Mesendoderm (in vitro differentiated cells): Measurements from ENCODE around the gene STX11.
"Not testable (repeated sequence)": the region's sequence is repeated elsewhere in the genome, so short reads cannot be mapped to it uniquely, and the experiment has no call there.

Experiments used
- DNase-seq: peaks from one replicate; pipeline ENCODE4 v3.0.0; 2013
- H2AK5ac ChIP-seq: 2 replicates; pipeline ENCODE4 v1.6.1; 2013; ENCODE audit warnings: low read length, inconsistent platforms
- H2BK120ac ChIP-seq: 2 replicates; pipeline ENCODE4 v1.6.1; 2013; ENCODE audit warnings: low read depth, mild to moderate bottlenecking, low read length, moderate library complexity, mixed read lengths
- H2BK15ac ChIP-seq: replicated peaks from 2 replicates; pipeline ENCODE4 v1.6.1; 2013; ENCODE audit warnings: low read depth, mild to moderate bottlenecking, moderate library complexity
- H2BK5ac ChIP-seq: 2 replicates; pipeline ENCODE4 v1.6.1; 2013; ENCODE audit warnings: low read length, inconsistent platforms
- H3K18ac ChIP-seq: 2 replicates; pipeline ENCODE4 v1.6.1; 2013; ENCODE audit warnings: mild to moderate bottlenecking, low read length, mixed read lengths
- H3K23ac ChIP-seq: one replicate; pipeline ENCODE4 v1.6.1; 2013; ENCODE audit warnings: low read length
- H3K27ac ChIP-seq: 2 replicates; pipeline ENCODE4 v1.5.1; 2013; ENCODE audit warnings: low read depth, mild to moderate bottlenecking, inconsistent platforms, low read length, moderate library complexity
- H3K27me3 ChIP-seq: 2 replicates; pipeline ENCODE4 v1.6.1; 2013; ENCODE audit warnings: low read length, control low read depth, mild to moderate bottlenecking, inconsistent platforms; ENCODE audit not compliant: insufficient read depth, poor library complexity
- H3K36me3 ChIP-seq: 2 replicates; pipeline ENCODE4 v1.6.1; 2013; ENCODE audit warnings: low read length, inconsistent platforms; ENCODE audit not compliant: control insufficient read depth, insufficient read depth
- H3K4ac ChIP-seq: one replicate; pipeline ENCODE4 v1.6.1; 2013; ENCODE audit warnings: low read depth, mild to moderate bottlenecking, low read length, moderate library complexity
- H3K4me1 ChIP-seq: 2 replicates; pipeline ENCODE4 v1.6.1; 2013; ENCODE audit warnings: low read depth, low read length, inconsistent platforms; ENCODE audit not compliant: control insufficient read depth
- H3K4me2 ChIP-seq: 2 replicates; pipeline ENCODE4 v1.6.1; 2013; ENCODE audit warnings: low read length
- H3K4me3 ChIP-seq: 2 replicates; pipeline ENCODE4 v1.5.1; 2013; ENCODE audit warnings: mild to moderate bottlenecking, low read length
- H3K56ac ChIP-seq: one replicate; pipeline ENCODE4 v1.6.1; 2013; ENCODE audit warnings: low read length
- H3K79me1 ChIP-seq: 2 replicates; pipeline ENCODE4 v1.6.1; 2013; ENCODE audit warnings: low read length, inconsistent platforms
- H3K79me2 ChIP-seq: 2 replicates; pipeline ENCODE4 v1.6.1; 2013; ENCODE audit warnings: mild to moderate bottlenecking, low read length; ENCODE audit not compliant: control insufficient read depth, insufficient read depth
- H3K9ac ChIP-seq: 2 replicates; pipeline ENCODE4 v1.6.1; 2013; ENCODE audit warnings: low read length, inconsistent platforms
- H4K5ac ChIP-seq: one replicate; pipeline ENCODE4 v1.6.1; 2013; ENCODE audit warnings: low read length
- H4K8ac ChIP-seq: one replicate; pipeline ENCODE4 v1.6.1; 2013; ENCODE audit warnings: low read depth, mild to moderate bottlenecking, control low read depth, low read length, moderate library complexity
- WGBS: extraction: QIAGEN DNeasy Blood & Tissue Kit; methylation state at CpG from one replicate; pipeline ENCODE4 v1.1.7; 2013; ENCODE audit warnings: low lambda C conversion rate, missing lambda C conversion rate; ENCODE audit not compliant: insufficient coverage; ENCODE audit errors: extremely low coverage; 5-methylcytosine and 5-hydroxymethylcytosine counted together

STX11 gene

GRCh38 chr6:144123836-144124235, 26.5 kb upstream of the STX11 start:
- Histone ChIP-seq H4K8ac (no peak overlapping the region), H3K27ac (no peak overlapping the region)
- WGBS: no CpG with 5 or more reads among the region's 2 CpGs

DNA sequence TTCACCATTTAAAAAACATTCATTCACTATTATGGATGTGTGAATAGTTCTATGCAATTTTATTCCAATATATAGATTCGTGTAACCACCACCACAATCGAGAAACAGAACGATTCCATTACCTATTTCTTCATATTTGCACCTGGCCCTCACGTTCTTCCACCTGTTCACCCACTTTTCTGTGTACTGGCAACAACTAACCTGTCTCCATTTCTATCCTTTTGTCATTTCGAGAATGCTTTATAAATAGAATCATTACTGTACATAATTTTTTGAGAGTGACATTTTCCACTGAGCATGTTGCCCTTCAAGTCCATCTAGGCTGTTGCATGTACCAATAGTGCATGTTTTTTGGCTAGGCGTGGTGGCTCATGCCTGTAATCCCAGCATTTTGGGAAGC, 23.2 kb upstream of the STX11 start:
- Histone ChIP-seq H3K4me2 (no peak overlapping the region), H2BK15ac (no peak overlapping the region), H3K4me3 (no peak overlapping the region), H3K27ac (no peak overlapping the region), H2BK120ac (no peak overlapping the region), H3K56ac (no peak overlapping the region), H3K9ac (no peak overlapping the region), H2AK5ac (no peak overlapping the region), H3K79me1 (no peaks in the 10 kb centered on the region), H4K8ac (no peak overlapping the region), H3K4ac (no peak overlapping the region), H3K4me1 (no peaks in the 10 kb centered on the region), H3K18ac (no peak overlapping the region), H3K27me3 (no peaks in the 10 kb centered on the region), H3K23ac (no peak overlapping the region), H3K36me3 (no peaks in the 10 kb centered on the region), H2BK5ac (no peak overlapping the region), H3K79me2 (no peaks in the 10 kb centered on the region), H4K5ac (no peak overlapping the region)
- DNase-seq: no peak
- WGBS: no CpG with 5 or more reads among the region's 6 CpGs

More at GRCh38 chr6:144123836-144124235, 26.5 kb upstream of the STX11 start:
- Histone ChIP-seq H3K27me3 (no peaks in the 10 kb centered on the region), H3K23ac (no peak overlapping the region), H3K36me3 (no peaks in the 10 kb centered on the region), H3K4ac (no peak overlapping the region), H2BK15ac (no peak overlapping the region), H2BK5ac (no peak overlapping the region), H2AK5ac (no peak overlapping the region), H3K4me2 (no peak overlapping the region), H3K56ac (no peak overlapping the region), H3K4me3 (no peak overlapping the region), H3K79me1 (no peaks in the 10 kb centered on the region), H3K18ac (no peak overlapping the region), H3K9ac (no peak overlapping the region), H2BK120ac (no peak overlapping the region), H3K4me1 (no peaks in the 10 kb centered on the region), H4K5ac (no peak overlapping the region), H3K79me2 (no peaks in the 10 kb centered on the region)
- DNase-seq: no peak

GRCh38 chr6:144129469-144129868, 20.8 kb upstream of the STX11 start:
- WGBS: no CpG with 5 or more reads among the region's 6 CpGs

DNA sequence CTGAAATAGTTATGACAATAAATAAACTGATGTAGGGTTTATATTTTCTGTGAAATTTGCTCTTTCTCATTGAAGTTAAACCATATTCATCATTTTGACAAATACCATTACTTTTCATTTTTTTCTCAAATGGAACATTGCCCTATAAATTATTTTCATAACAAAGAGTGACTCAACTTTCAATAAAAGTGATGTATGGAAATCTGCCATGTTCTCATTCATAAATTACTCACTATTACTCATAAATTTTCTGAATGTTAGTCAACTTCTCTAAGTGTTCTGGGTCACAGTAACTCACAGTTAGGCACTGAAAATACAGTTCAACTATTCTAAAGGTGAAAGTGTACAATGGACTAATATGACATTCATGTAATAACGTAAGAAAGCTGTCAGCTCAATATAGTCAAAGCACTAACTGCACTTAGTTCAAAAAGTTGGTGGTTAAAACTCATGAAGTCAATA, 19.0 kb upstream of the STX11 start:
- Histone ChIP-seq H3K79me1 (no peaks in the 10 kb centered on the region), H4K5ac (no peak overlapping the region), H3K4me3 (no peak overlapping the region), H3K4me2 (no peak overlapping the region), H3K56ac (no peak overlapping the region), H3K27ac (no peak overlapping the region), H2BK15ac (no peak overlapping the region), H4K8ac (no peak overlapping the region), H2BK5ac (no peak overlapping the region), H3K36me3 (no peaks in the 10 kb centered on the region), H3K4ac (no peak overlapping the region), H2BK120ac (no peak overlapping the region), H2AK5ac (no peak overlapping the region), H3K27me3 (no peaks in the 10 kb centered on the region), H3K4me1 (no peaks in the 10 kb centered on the region), H3K18ac (no peak overlapping the region), H3K9ac (no peak overlapping the region), H3K23ac (no peak overlapping the region), H3K79me2 (no peaks in the 10 kb centered on the region)
- WGBS: no CpG with 5 or more reads among the region's 1 CpG
- no peak for DNase-seq

More at GRCh38 chr6:144129469-144129868, 20.8 kb upstream of the STX11 start:
- Histone ChIP-seq H3K4me2 (no peak overlapping the region), H3K4me3 (no peak overlapping the region), H3K79me2 (no peaks in the 10 kb centered on the region), H3K27ac (no peak overlapping the region), H4K8ac (no peak overlapping the region), H2AK5ac (no peak overlapping the region), H3K9ac (no peak overlapping the region), H3K56ac (no peak overlapping the region), H2BK120ac (no peak overlapping the region), H3K36me3 (no peaks in the 10 kb centered on the region), H3K4ac (no peak overlapping the region), H2BK15ac (no peak overlapping the region), H3K23ac (peak overlapping the region; percentile 6), H3K18ac (no peak overlapping the region), H2BK5ac (no peak overlapping the region), H4K5ac (no peak overlapping the region), H3K79me1 (no peaks in the 10 kb centered on the region), H3K4me1 (no peaks in the 10 kb centered on the region), H3K27me3 (no peaks in the 10 kb centered on the region)
- no peak for DNase-seq

DNA sequence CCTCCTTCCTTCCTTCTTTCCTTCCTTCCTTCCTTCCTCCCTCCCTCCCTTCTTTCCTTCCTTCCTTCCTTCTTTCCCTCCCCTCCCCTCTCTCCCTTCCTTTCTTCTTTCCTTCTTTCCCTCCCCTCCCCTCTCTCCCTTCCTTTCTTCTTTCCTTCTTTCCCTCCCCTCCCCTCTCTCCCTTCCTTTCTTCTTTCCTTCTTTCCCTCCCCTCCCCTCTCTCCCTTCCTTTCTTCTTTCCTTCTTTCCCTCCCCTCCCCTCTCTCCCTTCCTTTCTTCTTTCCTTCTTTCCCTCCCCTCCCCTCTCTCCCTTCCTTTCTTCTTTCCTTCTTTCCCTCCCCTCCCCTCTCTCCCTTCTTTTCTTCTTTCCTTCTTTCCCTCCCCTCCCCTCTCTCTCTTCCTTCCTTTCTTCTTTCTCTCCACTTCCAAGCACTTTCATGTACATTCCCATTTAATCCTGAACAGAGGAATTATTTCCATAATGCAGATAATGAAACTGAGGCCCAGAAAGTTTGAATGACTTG, 18.1 kb upstream of the STX11 start:
- not testable (repeated sequence) for H3K36me3 ChIP-seq, H2BK5ac ChIP-seq, H3K23ac ChIP-seq, DNase-seq, H4K8ac ChIP-seq, H3K4me3 ChIP-seq, H3K79me1 ChIP-seq, H3K27ac ChIP-seq, H2AK5ac ChIP-seq, H3K56ac ChIP-seq, H3K79me2 ChIP-seq, H3K18ac ChIP-seq, H3K4me2 ChIP-seq, H2BK120ac ChIP-seq, H4K5ac ChIP-seq, H3K27me3 ChIP-seq, H2BK15ac ChIP-seq, H3K4ac ChIP-seq, H3K4me1 ChIP-seq, H3K9ac ChIP-seq

DNA sequence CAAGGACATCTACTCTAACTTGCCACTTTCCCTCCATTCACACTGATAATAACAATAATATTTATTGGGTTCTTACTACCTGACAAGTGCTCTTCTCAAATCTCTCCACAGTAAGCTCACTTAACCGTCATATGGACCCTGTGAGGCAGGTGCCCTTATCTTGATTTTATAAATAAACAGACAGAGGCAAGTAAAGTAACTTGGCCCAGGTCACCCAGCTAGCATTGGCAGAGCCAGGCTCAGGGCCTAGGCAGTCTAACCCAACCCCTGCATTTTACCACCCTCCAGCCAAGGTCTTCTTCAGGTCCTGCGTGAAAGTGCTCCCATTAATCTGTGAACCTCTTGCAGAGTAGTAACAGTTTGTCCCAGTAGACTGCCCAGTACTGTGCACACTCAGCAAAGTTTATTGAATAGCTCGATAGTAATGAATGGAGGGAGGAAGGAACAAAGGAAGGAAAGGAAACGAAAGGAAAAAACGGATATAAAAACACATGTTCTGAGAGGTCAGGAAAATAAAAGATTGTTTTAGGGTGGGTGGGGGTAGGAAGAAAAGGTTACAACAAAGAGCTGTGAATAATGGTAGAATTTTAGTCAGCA, 17.0 kb upstream of the STX11 start:
- no peaks in the 10 kb centered on the region for H3K79me2 ChIP-seq
- WGBS: 100% methylated on average over 2 of the region's 5 CpGs
- H2BK120ac ChIP-seq: no peak overlapping the region
- H4K8ac ChIP-seq: no peak overlapping the region
- no peak overlapping the region for H2AK5ac ChIP-seq
- H2BK15ac ChIP-seq: no peak overlapping the region
- no peak overlapping the region for H3K4me3 ChIP-seq
- no peaks in the 10 kb centered on the region for H3K27me3 ChIP-seq
- H2BK5ac ChIP-seq: no peak overlapping the region
- no peak overlapping the region for H3K4me2 ChIP-seq
- no peak overlapping the region for H3K23ac ChIP-seq
- no peaks in the 10 kb centered on the region for H3K4me1 ChIP-seq
- H3K79me1 ChIP-seq: no peaks in the 10 kb centered on the region
- no peak overlapping the region for H3K27ac ChIP-seq
- DNase-seq: no peak
- H3K36me3 ChIP-seq: no peaks in the 10 kb centered on the region
- no peak overlapping the region for H3K18ac ChIP-seq
- no peak overlapping the region for H4K5ac ChIP-seq
- no peak overlapping the region for H3K9ac ChIP-seq
- no peak overlapping the region for H3K56ac ChIP-seq
- no peak overlapping the region for H3K4ac ChIP-seq
